GM13976 (cell line): ENCODE results near the gene SPECC1.

ENCODE experiments used
- DNase-seq: peaks from one replicate; pipeline ENCODE4 v3.0.0; 2012; ENCODE audit warnings: low spot score
- CTCF ChIP-seq: IDR thresholded peaks from 2 replicates; pipeline ENCODE4 v1.5.1; 2012; ENCODE audit warnings: borderline replicate concordance, mild to moderate bottlenecking; ENCODE audit not compliant: insufficient read depth; ENCODE audit errors: extremely low read depth, missing control alignments, control extremely low read depth
- in situ Hi-C: fragments of 300-500 bp; cut with MboI; formaldehyde crosslinking; loops from one replicate; pipeline ENCODE4 v1.12.0; 2022; ENCODE audit warnings: low sequenced_read_pairs, mixed read lengths, inconsistent platforms; ENCODE audit not compliant: unreplicated experiment

The SPECC1 gene

GRCh38 chr17:20125724-20126123 is 116.6 kb downstream of the SPECC1 start:
- no peak for DNase-seq
- no peak for TF ChIP-seq CTCF
- in situ Hi-C loops, result no loop called here

- in situ Hi-C loops, result no loop called here
- no peak for DNase-seq
- no peak for TF ChIP-seq CTCF
Measured at GRCh38 chr17:20127360-20128035, 118.3 kb downstream of the SPECC1 start.

GRCh38 chr17:20128036-20128667 is 119.0 kb downstream of the SPECC1 start:
- no peak for DNase-seq
- TF ChIP-seq CTCF, result no peak
- in situ Hi-C loops, result no loop called here

GRCh38 chr17:20133517-20133916 is 124.4 kb downstream of the SPECC1 start:
- no peak for DNase-seq
- no peak for TF ChIP-seq CTCF

GRCh38 chr17:20141198-20141972 is 132.2 kb downstream of the SPECC1 start:
- no peak for DNase-seq
- no peak for TF ChIP-seq CTCF
- in situ Hi-C loops, result no loop called here

More at GRCh38 chr17:20133517-20133916, 124.4 kb downstream of the SPECC1 start:
- in situ Hi-C loops, result no loop called here

- no peak for TF ChIP-seq CTCF
- in situ Hi-C loops, result no loop called here
Measured at GRCh38 chr17:20142268-20142667, 133.1 kb downstream of the SPECC1 start.

More at GRCh38 chr17:20142268-20142667, 133.1 kb downstream of the SPECC1 start:
- DNase-seq, result no peak
